ENCODE measurements around the gene CYP11A1. TPM values are rescaled to one million over a fixed set of nuclear protein-coding genes. Genes with fewer than 3 reads are reported as not detected.

CYP11A1 gene
- polyA plus RNA-seq, 2 of the 4 experiments (the other 2 are of a cell fraction), result 0.06 TPM; not detected in 1

DNA sequence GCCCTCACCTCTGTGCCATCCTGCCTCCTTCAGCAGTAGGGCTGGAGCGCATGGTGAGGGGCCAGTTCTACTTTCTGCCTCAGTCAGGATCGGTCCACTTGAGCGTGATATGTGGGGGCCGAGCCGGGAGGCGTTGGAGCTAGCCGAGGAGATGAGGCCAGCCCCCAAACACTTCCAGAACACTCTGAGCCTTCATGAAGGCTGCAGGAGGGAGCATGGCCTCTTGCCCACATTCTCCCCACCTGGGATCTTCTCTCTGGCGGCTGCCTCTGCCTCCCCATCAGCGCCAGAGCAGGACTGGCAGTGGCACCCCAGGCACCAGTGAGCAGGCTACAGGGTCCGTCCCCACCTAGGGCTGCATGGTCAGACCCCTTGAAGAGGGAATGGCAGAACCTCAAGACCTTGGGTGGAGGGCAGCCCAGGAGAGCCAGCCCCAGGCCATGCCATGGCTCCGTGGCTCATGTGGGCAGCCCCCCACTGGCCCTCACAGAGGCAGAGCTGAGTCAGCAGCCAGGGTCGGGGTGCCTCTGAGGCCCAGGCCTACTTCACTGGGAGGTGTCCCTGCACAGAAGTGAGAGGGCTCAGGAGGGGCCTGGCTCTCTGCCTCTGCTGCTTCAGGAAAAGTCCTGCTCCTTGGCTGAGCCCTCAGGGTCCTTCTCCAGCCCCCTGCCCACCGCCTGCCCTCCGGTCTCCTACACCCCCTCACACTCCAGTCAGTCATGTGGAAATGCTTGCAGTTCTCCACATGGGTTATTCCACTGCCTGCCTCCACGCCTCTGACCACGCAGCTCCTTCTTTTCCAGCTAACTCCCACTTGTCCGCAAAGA lies 28.1 kb upstream of the CYP11A1 start:
- ChIA-PET POLR2A (interaction anchor here (0.5 kb wide), 1 partner anchor 793 kb away, joined by 4 read pairs; no protein-coding TSS in a partner anchor), CTCF (interaction anchor here (0.8 to 2.2 kb wide), 8 partner anchors 7 to 43 kb away, joined by 3 to 9 read pairs (median 4); partner anchors contain the start of gene SEMA7A)
- Histone ChIP-seq H3K27ac (peak overlapping the region in 1 of 2 experiments; percentile 18; a peak in 1 of 6 replicates), H3K4me1 (peaks cover 22% of the 10 kb centered on the region), H3K9me3 (no peaks in the 10 kb centered on the region), H3K4me2 (no peak overlapping the region), H3K4me3 (no peak overlapping the region)
- no peak for ATAC-seq
- no peak for FAIRE-seq
- no peak for DNase-seq (ENCODE audit: low read depth in 1 of 2, low spot score in 1 of 2)
- TF ChIP-seq POLR2A (IDR thresholded peaks at IDR 0.05; ENCODE audit: low read length) (no peak), CHD4 (IDR thresholded peaks at IDR 0.05; ENCODE audit: borderline replicate concordance) (no peak), JUNB (IDR thresholded peaks at IDR 0.05) (no peak), RAD21 (conservative IDR thresholded peaks at IDR 0.05 in 1 of 2, IDR thresholded peaks at IDR 0.05 in 1 of 2) (no peak), EHF (CRISPR knock-in tag; IDR thresholded peaks at IDR 0.05) (no peak), GATA3 (IDR thresholded peaks at IDR 0.05; ENCODE audit: borderline replicate concordance) (no peak), BHLHE40 (IDR thresholded peaks at IDR 0.05; ENCODE audit: low read depth, low read length) (no peak), NR3C1 (IDR thresholded peaks at IDR 0.05) (no peak), MAZ (IDR thresholded peaks at IDR 0.05; ENCODE audit: borderline replicate concordance, low read depth, low read length) (no peak), CHD2 (IDR thresholded peaks at IDR 0.05; ENCODE audit: low read length, partially characterized antibody) (no peak), ZC3H11A (IDR thresholded peaks at IDR 0.05) (no peak), NPAS2 (CRISPR knock-in tag; IDR thresholded peaks at IDR 0.05; ENCODE audit: borderline replicate concordance) (no peak), USF2 (IDR thresholded peaks at IDR 0.05) (no peak), HOXA7 (CRISPR knock-in tag; IDR thresholded peaks at IDR 0.05) (no peak), EP300 (IDR thresholded peaks at IDR 0.05) (no peak), RCOR1 (IDR thresholded peaks at IDR 0.05; ENCODE audit: low read depth, low read length) (no peak), RARB (CRISPR knock-in tag; IDR thresholded peaks at IDR 0.05) (no peak), NFE2L2 (conservative IDR thresholded peaks at IDR 0.05; ENCODE audit: low read length) (no peak)
- 92% methylated on average over 12 of the region's 17 CpGs for WGBS (ENCODE audit: missing lambda C conversion rate)

GRCh38 chr15:74394090-74394846 lies 26.8 kb upstream of the CYP11A1 start:
- FAIRE-seq (no peak), DNase-seq (ENCODE audit: low read depth in 1 of 2, low spot score in 1 of 2) (no peak), ATAC-seq (no peak)
- Histone ChIP-seq H3K27ac (no peak overlapping the region), H3K9me3 (no peaks in the 10 kb centered on the region), H3K4me3 (no peak overlapping the region), H3K4me1 (peaks cover 22% of the 10 kb centered on the region), H3K4me2 (no peak overlapping the region)
- WGBS (ENCODE audit: missing lambda C conversion rate), result 87% methylated on average over 11 of the region's 11 CpGs
- ChIA-PET CTCF (interaction anchor here (0.8 to 2.2 kb wide), 7 partner anchors 9 to 439 kb away, joined by 3 to 9 read pairs (median 5); no protein-coding TSS in a partner anchor), POLR2A (no interaction called here)
- TF ChIP-seq CHD4 (IDR thresholded peaks at IDR 0.05; ENCODE audit: borderline replicate concordance) (no peak), HDAC2 (IDR thresholded peaks at IDR 0.05) (no peak), CHD2 (IDR thresholded peaks at IDR 0.05; ENCODE audit: low read length, partially characterized antibody) (no peak), HES2 (IDR thresholded peaks at IDR 0.05) (no peak), HEYL (CRISPR knock-in tag; IDR thresholded peaks at IDR 0.05) (no peak)
- TF ChIP-seq, protein P1, sequence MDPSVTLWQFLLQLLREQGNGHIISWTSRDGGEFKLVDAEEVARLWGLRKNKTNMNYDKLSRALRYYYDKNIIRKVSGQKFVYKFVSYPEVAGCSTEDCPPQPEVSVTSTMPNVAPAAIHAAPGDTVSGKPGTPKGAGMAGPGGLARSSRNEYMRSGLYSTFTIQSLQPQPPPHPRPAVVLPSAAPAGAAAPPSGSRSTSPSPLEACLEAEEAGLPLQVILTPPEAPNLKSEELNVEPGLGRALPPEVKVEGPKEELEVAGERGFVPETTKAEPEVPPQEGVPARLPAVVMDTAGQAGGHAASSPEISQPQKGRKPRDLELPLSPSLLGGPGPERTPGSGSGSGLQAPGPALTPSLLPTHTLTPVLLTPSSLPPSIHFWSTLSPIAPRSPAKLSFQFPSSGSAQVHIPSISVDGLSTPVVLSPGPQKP (IDR thresholded peaks at IDR 0.05; ENCODE audit: low read depth, low read length), result no peak
